Endometrial microvascular endothelial cells (primary cell): ENCODE data around the gene FAM20C. TPM values are rescaled to one million over a fixed set of nuclear protein-coding genes. Genes with fewer than 3 reads are reported as not detected.

Experiments
- in situ Hi-C: cut with HindIII; loops from 2 replicates; pipeline ENCODE4 v1.10.0; 2017; ENCODE audit warnings: low sequenced_read_pairs, low pct_unique_long_range_greater_than_20kb; ENCODE audit errors: inconsistent ontology term
- total RNA-seq: library from RNA; depleted of rRNA; stranded (reverse); fragments of >200 nt; gene quantifications from one replicate; pipeline ENCODE4 v1.2.3, GENCODE V29; 2015; ENCODE audit errors: inconsistent ontology term

FAM20C gene
- 9.3 TPM for total RNA-seq

- in situ Hi-C loops: no loop called here
Observed at GRCh38 chr7:191981-192649, at the start of gene FAM20C. TSS of gene FAM20C (plus strand) at chr7:192571. CDS start at chr7:193200, 629 bp downstream.

- in situ Hi-C loops: no loop called here
Observed at GRCh38 chr7:143145-143751, 49.1 kb upstream of the FAM20C start.

- in situ Hi-C loops: no loop called here
Observed at GRCh38 chr7:143811-144453, 48.4 kb upstream of the FAM20C start.

GRCh38 chr7:144454-144826 lies 47.9 kb upstream of the FAM20C start:
- in situ Hi-C loops: no loop called here

GRCh38 chr7:145863-146262 lies 46.5 kb upstream of the FAM20C start:
- in situ Hi-C loops: no loop called here

- in situ Hi-C loops: no loop called here
Observed at GRCh38 chr7:148543-148931, 43.8 kb upstream of the FAM20C start.

- in situ Hi-C loops: no loop called here
Observed at GRCh38 chr7:148932-149790, 43.2 kb upstream of the FAM20C start.

GRCh38 chr7:149791-150636 lies 42.4 kb upstream of the FAM20C start:
- in situ Hi-C loops: no loop called here

- in situ Hi-C loops: no loop called here
Observed at GRCh38 chr7:150811-151221, 41.6 kb upstream of the FAM20C start.

- in situ Hi-C loops: no loop called here
Observed at GRCh38 chr7:151346-152050, 40.9 kb upstream of the FAM20C start.

GRCh38 chr7:152702-153391 lies 39.5 kb upstream of the FAM20C start:
- in situ Hi-C loops: no loop called here

- in situ Hi-C loops: no loop called here
Observed at GRCh38 chr7:153604-154003, 38.8 kb upstream of the FAM20C start.

GRCh38 chr7:154096-154799 lies 38.1 kb upstream of the FAM20C start:
- in situ Hi-C loops: no loop called here

GRCh38 chr7:155469-155900 lies 36.9 kb upstream of the FAM20C start:
- in situ Hi-C loops: no loop called here

- in situ Hi-C loops: no loop called here
Observed at GRCh38 chr7:156111-157007, 36.0 kb upstream of the FAM20C start.

- in situ Hi-C loops: no loop called here
Observed at GRCh38 chr7:157008-157310, 35.4 kb upstream of the FAM20C start.
